GM15510 (cell line): ENCODE results near the gene IBA57.
A peak's percentile ranks its signal among the peaks of the same experiment; 100 is the strongest.

Source experiments
- POLR2A ChIP-seq: IDR thresholded peaks from 3 replicates; pipeline ENCODE4 v1.6.1; 2011; ENCODE audit warnings: borderline replicate concordance; ENCODE audit not compliant: insufficient read length; ENCODE audit errors: extremely low read depth

IBA57 gene

GRCh38 chr1:228149406-228150119, 16.0 kb upstream of the IBA57 start, which contains the start of gene GJC2:
Gene GJC2, plus strand, starts transcription at chr1:228149930. Its CDS starts 7,829 bp downstream, at chr1:228157759.
- TF ChIP-seq POLR2A, result no peak

GRCh38 chr1:228150120-228150460, 15.5 kb upstream of the IBA57 start:
- TF ChIP-seq POLR2A, result peak; percentile 4

GRCh38 chr1:228150461-228151179, 15.0 kb upstream of the IBA57 start:
- peak; percentile 6 for TF ChIP-seq POLR2A

- no peak for TF ChIP-seq POLR2A
Observed at GRCh38 chr1:228151180-228151925, 14.3 kb upstream of the IBA57 start.

- no peak for TF ChIP-seq POLR2A
Observed at GRCh38 chr1:228152097-228152917, 13.3 kb upstream of the IBA57 start.

GRCh38 chr1:228152918-228153258, 12.7 kb upstream of the IBA57 start:
- no peak for TF ChIP-seq POLR2A

GRCh38 chr1:228154021-228154669, 11.5 kb upstream of the IBA57 start:
- TF ChIP-seq POLR2A, result no peak

- no peak for TF ChIP-seq POLR2A
Observed at GRCh38 chr1:228154670-228155571, 10.7 kb upstream of the IBA57 start.

- TF ChIP-seq POLR2A, result no peak
Observed at GRCh38 chr1:228155596-228156514, 9.7 kb upstream of the IBA57 start.

- TF ChIP-seq POLR2A, result no peak
Observed at GRCh38 chr1:228156515-228156881, 9.1 kb upstream of the IBA57 start.

GRCh38 chr1:228156941-228157728, 8.5 kb upstream of the IBA57 start:
- no peak for TF ChIP-seq POLR2A

GRCh38 chr1:228157729-228158126, 7.9 kb upstream of the IBA57 start:
- no peak for TF ChIP-seq POLR2A
